Caco-2 (cell line): Measurements from ENCODE around the gene SESN1. TPM values are rescaled to one million over a fixed set of nuclear protein-coding genes. Genes with fewer than 3 reads are reported as not detected.

Source experiments
- BruUV-seq: library from RNA; stranded (reverse); fragments of 400-500 nt; replicated peaks from 2 replicates; lab custom pipeline; 2021; lab: Mats Ljungman, UMichigan
- CTCF ChIA-PET: fragments of 300-600 bp; sonication (Branson Sonifier 250); formaldehyde crosslinking; loops from one replicate; lab custom pipeline; 2022; ENCODE audit warnings: antibody characterized with exemption; lab: Charles Lee
- POLR2A ChIA-PET: fragments of 300-600 bp; sonication (Branson Sonifier 250); formaldehyde crosslinking; loops from one replicate; lab custom pipeline; 2022; ENCODE audit warnings: antibody characterized with exemption; lab: Charles Lee
- DNase-seq, 2 experiments: peaks; one replicate each; pipeline versions ENCODE4 v3.0.0 to v3.0.0-alpha.2; 2020 to 2022
- H3K27me3 ChIP-seq: replicated peaks from 2 replicates; pipeline ENCODE4 v1.6.0; 2011; ENCODE audit warnings: low read length; ENCODE audit not compliant: control insufficient read depth, insufficient read depth
- H3K36me3 ChIP-seq: 2 replicates; pipeline ENCODE4 v1.5.1; 2011; ENCODE audit warnings: low read length; ENCODE audit not compliant: control insufficient read depth, insufficient read depth
- H3K4me1 ChIP-seq: fragments of 250-450 bp; sonication (Bioruptor Pico); 2 replicates; pipeline ENCODE4 v1.5.1; 2020; ENCODE audit warnings: mild to moderate bottlenecking
- H3K4me3 ChIP-seq: 2 replicates; pipeline ENCODE4 v1.5.1; 2011; ENCODE audit warnings: low read depth, mild to moderate bottlenecking, control low read depth, low read length
- H3K9me3 ChIP-seq: fragments of 250-450 bp; sonication (Bioruptor Pico); 2 replicates; pipeline ENCODE4 v1.5.1; 2020; ENCODE audit warnings: mild to moderate bottlenecking, moderate library complexity
- H3K27ac Mint-ChIP-seq: one replicate; pipeline ENCODE4 v1.8.0; 2022; ENCODE audit warnings: mixed read lengths; ENCODE audit not compliant: unreplicated experiment
- H3K27me3 Mint-ChIP-seq: one replicate; pipeline ENCODE4 v1.8.0; 2022; ENCODE audit warnings: mixed read lengths; ENCODE audit not compliant: insufficient read depth, unreplicated experiment
- H3K36me3 Mint-ChIP-seq: one replicate; pipeline ENCODE4 v1.8.0; 2022; ENCODE audit warnings: mild to moderate bottlenecking, mixed read lengths; ENCODE audit not compliant: insufficient read depth, unreplicated experiment
- H3K4me1 Mint-ChIP-seq: one replicate; pipeline ENCODE4 v1.8.0; 2022; ENCODE audit warnings: low read depth, mixed read lengths; ENCODE audit not compliant: unreplicated experiment
- H3K4me3 Mint-ChIP-seq: one replicate; pipeline ENCODE4 v1.8.0; 2022; ENCODE audit warnings: mild to moderate bottlenecking, moderate library complexity, mixed read lengths; ENCODE audit not compliant: unreplicated experiment
- H3K9me3 Mint-ChIP-seq: one replicate; pipeline ENCODE4 v1.8.0; 2022; ENCODE audit warnings: mixed read lengths; ENCODE audit not compliant: unreplicated experiment
- intact Hi-C: fragments of 100-400 bp; cut with micrococcal nuclease; formaldehyde crosslinking; loops from one replicate; pipeline ENCODE4 v1.10.0; 2022; ENCODE audit not compliant: unreplicated experiment
- total RNA-seq: library from RNA; stranded (reverse); gene quantifications from 2 replicates; pipeline ENCODE4 v1.2.3, GENCODE V29; 2022
- TF ChIP-seq, protein P1 (sequence below), 2 experiments: fragments of 200-600 bp in 1 of 2; IDR thresholded peaks; 1 replicate in 1 of 2; 2 replicates in 1 of 2; pipeline versions ENCODE4 v1.5.1 to v1.8.0; 2011 to 2022; ENCODE audit warnings: antibody characterized with exemption in 1 of 2, control low read depth in 1 of 2, inconsistent platforms in 1 of 2, low read depth in 1 of 2, low read length in 1 of 2, mild to moderate bottlenecking in 1 of 2, moderate library complexity in 1 of 2; ENCODE audit not compliant: insufficient read depth in 1 of 2, severe bottlenecking in 1 of 2, unreplicated experiment in 1 of 2

The SESN1 gene
- total RNA-seq, 1 experiment from 2014 or later: 21.9 TPM

GRCh38 chr6:108945681-108946159 is 148.9 kb downstream of the SESN1 start:
- no peak for DNase-seq
- POLR2A ChIA-PET: no interaction called here
- Mint-ChIP-seq H3K4me1 (peaks cover 7% of the 10 kb centered on the region), H3K27me3 (no peaks in the 10 kb centered on the region), H3K27ac (no peak overlapping the region), H3K4me3 (no peak overlapping the region), H3K36me3 (no peaks in the 10 kb centered on the region), H3K9me3 (no peaks in the 10 kb centered on the region)
- Histone ChIP-seq H3K4me1 (peaks cover 17% of the 10 kb centered on the region), H3K36me3 (no peaks in the 10 kb centered on the region), H3K4me3 (no peak overlapping the region), H3K9me3 (no peaks in the 10 kb centered on the region), H3K27me3 (no peaks in the 10 kb centered on the region)
- TF ChIP-seq, protein P1, sequence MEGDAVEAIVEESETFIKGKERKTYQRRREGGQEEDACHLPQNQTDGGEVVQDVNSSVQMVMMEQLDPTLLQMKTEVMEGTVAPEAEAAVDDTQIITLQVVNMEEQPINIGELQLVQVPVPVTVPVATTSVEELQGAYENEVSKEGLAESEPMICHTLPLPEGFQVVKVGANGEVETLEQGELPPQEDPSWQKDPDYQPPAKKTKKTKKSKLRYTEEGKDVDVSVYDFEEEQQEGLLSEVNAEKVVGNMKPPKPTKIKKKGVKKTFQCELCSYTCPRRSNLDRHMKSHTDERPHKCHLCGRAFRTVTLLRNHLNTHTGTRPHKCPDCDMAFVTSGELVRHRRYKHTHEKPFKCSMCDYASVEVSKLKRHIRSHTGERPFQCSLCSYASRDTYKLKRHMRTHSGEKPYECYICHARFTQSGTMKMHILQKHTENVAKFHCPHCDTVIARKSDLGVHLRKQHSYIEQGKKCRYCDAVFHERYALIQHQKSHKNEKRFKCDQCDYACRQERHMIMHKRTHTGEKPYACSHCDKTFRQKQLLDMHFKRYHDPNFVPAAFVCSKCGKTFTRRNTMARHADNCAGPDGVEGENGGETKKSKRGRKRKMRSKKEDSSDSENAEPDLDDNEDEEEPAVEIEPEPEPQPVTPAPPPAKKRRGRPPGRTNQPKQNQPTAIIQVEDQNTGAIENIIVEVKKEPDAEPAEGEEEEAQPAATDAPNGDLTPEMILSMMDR (IDR thresholded peaks at IDR 0.05; ENCODE audit: insufficient read depth in 1 of 2, low read depth in 1 of 2, low read length in 1 of 2, severe bottlenecking in 1 of 2, unreplicated experiment in 1 of 2): no peak
- intact Hi-C loops: no loop called here
- CTCF ChIA-PET: no interaction called here
- no TSS peak for BruUV-seq

GRCh38 chr6:108944707-108945680 is 149.7 kb downstream of the SESN1 start:
- Histone ChIP-seq H3K36me3 (no peaks in the 10 kb centered on the region), H3K4me1 (peaks cover 16% of the 10 kb centered on the region), H3K4me3 (no peak overlapping the region), H3K9me3 (no peaks in the 10 kb centered on the region), H3K27me3 (no peaks in the 10 kb centered on the region)
- no TSS peak for BruUV-seq
- ChIA-PET POLR2A (no interaction called here), CTCF (no interaction called here)
- H3K27ac Mint-ChIP-seq: no peak overlapping the region
- TF ChIP-seq, protein P1 (IDR thresholded peaks at IDR 0.05; ENCODE audit: insufficient read depth in 1 of 2, low read depth in 1 of 2, low read length in 1 of 2, severe bottlenecking in 1 of 2, unreplicated experiment in 1 of 2): no peak
- peaks cover 7% of the 10 kb centered on the region for H3K4me1 Mint-ChIP-seq
- DNase-seq: no peak
- no peaks in the 10 kb centered on the region for H3K27me3 Mint-ChIP-seq
- no peak overlapping the region for H3K4me3 Mint-ChIP-seq
- H3K9me3 Mint-ChIP-seq: no peaks in the 10 kb centered on the region
- H3K36me3 Mint-ChIP-seq: no peaks in the 10 kb centered on the region
- intact Hi-C loops: loop anchor here (5.0 kb wide), 1 partner anchor 623 kb away; no protein-coding TSS in a partner anchor

- no peak for DNase-seq
- ChIA-PET CTCF (no interaction called here), POLR2A (interaction anchor here (0.6 kb wide), 1 partner anchor 440 kb away, joined by 3 read pairs; no protein-coding TSS in a partner anchor)
- Mint-ChIP-seq H3K4me1 (peaks cover 7% of the 10 kb centered on the region), H3K4me3 (no peak overlapping the region), H3K9me3 (peaks cover 7% of the 10 kb centered on the region), H3K36me3 (no peaks in the 10 kb centered on the region), H3K27me3 (no peaks in the 10 kb centered on the region), H3K27ac (no peak overlapping the region)
- no TSS peak for BruUV-seq
- Histone ChIP-seq H3K9me3 (no peaks in the 10 kb centered on the region), H3K27me3 (no peaks in the 10 kb centered on the region), H3K36me3 (no peaks in the 10 kb centered on the region), H3K4me3 (no peak overlapping the region), H3K4me1 (peaks cover 16% of the 10 kb centered on the region)
- intact Hi-C loops: loop anchor here (5.0 kb wide), 1 partner anchor 622 kb away; no protein-coding TSS in a partner anchor
- TF ChIP-seq, protein P1 (IDR thresholded peaks at IDR 0.05; ENCODE audit: insufficient read depth in 1 of 2, low read depth in 1 of 2, low read length in 1 of 2, severe bottlenecking in 1 of 2, unreplicated experiment in 1 of 2): no peak
Observed at GRCh38 chr6:108944071-108944470, 150.6 kb downstream of the SESN1 start.
